ENCODE measurements around the gene PLEKHJ1.

Gene PLEKHJ1

DNA sequence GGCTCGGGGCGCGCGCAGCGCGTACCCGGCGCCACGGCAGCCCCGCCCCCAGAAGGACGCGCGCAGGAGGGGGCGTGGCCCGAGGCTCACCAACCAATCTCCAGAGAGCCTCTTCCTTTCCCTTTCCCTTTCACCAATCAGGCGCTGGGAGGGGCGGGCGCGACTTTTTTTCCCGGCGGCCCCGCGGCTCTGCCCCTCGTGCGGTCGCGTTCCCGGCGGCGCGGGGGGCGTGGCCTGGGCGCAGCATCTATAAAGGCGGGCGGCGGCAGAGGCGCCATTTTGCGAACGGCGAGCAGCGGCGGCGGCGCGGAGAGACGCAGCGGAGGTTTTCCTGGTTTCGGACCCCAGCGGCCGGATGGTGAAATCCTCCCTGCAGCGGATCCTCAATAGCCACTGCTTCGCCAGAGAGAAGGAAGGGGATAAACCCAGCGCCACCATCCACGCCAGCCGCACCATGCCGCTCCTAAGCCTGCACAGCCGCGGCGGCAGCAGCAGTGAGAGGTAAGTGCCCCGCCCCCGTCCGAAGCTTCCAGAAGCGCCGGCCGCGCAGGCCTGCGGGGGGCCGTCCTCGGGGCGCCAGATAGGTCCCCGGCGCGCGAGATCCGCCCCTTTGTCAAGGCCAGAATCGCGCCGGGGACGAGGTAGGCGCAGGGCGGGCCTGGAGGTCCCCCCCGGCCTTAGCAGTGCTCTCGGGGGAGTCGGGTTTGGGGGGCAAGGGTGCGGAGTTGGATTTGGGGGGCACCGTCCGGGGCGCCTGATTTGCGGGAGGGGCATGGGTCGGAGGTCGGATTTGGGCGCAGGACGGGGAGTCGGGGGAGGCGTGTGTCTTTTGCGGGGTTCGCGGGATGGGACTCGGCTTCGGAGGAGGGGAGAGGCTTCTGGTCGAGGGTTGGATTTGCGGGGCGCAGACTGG lies 33.4 kb upstream of the PLEKHJ1 start:
- peak; percentile 99 for DNase-seq

DNA sequence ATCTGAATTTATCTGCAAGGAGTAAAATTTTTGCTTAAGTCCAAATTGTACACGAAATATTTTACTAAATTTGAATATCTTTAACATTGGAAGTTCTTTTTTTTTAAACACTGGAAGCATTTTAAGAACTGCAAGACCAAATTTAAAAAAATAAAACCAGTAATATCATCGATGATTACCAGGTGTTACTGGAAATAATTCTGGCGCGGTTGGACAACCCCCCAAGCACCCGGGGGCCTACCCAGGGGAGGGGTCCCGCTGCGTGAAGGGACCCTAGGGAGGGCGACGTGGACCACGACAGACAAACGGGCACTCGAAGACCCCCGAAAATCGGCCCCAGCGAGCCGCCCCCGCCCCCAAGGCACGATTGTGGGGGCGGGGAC lies 32.7 kb upstream of the PLEKHJ1 start:
- no peak for DNase-seq

DNA sequence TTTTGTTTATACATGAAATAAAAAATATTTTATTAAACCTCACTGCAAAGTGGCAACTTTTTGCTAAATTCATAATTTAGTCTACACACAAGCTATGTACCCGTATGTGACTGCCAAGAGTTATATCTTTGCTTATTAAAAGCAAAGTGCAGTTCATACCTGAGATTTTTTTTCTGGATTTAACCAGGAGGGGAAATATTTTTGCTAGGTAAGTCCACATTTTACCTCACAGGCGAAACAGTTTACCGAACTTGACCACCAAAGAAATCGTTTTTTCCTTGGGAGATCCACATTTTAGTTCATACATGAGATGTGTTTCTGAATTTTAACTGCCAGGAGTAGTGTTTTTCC lies 32.3 kb upstream of the PLEKHJ1 start:
- no peak for DNase-seq

DNA sequence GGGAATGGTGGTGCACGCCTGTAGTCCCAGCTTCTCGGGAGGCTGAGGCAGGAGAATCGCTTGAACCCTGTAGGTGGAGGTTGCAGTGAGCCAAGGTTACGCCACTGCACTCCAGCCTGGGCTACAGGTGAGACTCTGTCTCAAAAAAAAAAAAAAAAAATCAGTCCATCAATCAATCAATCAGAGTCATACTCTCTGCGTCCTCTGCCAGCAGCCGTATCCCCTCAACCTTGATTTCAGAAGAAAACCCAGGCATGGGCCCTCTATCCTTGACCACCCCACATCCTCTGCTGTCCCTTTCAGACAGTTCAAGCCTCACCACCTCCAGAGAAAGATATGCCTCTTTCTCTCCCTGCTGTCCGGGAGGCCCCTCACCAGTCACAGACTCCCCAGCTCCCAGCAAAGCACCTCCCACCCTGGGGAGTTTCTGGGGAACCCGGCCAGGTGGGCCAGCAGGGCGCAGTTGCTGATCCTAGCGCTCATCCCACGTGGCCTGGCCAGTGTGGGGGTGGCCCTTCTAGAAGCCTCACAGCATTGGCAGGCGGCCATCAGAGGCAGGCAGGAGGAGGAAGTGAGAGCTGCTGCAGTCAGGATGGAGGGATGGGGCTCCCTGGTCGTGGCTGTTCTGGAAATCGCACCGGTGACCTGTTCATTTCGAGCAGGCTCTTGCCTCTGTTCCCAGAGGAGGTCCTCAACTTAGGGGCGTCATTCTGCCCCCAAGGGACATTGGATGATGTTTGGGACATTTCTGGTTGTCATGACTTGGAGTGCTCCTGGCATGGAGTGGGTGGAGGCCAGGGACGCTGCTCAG lies 30.3 kb upstream of the PLEKHJ1 start:
- no peak for DNase-seq

DNA sequence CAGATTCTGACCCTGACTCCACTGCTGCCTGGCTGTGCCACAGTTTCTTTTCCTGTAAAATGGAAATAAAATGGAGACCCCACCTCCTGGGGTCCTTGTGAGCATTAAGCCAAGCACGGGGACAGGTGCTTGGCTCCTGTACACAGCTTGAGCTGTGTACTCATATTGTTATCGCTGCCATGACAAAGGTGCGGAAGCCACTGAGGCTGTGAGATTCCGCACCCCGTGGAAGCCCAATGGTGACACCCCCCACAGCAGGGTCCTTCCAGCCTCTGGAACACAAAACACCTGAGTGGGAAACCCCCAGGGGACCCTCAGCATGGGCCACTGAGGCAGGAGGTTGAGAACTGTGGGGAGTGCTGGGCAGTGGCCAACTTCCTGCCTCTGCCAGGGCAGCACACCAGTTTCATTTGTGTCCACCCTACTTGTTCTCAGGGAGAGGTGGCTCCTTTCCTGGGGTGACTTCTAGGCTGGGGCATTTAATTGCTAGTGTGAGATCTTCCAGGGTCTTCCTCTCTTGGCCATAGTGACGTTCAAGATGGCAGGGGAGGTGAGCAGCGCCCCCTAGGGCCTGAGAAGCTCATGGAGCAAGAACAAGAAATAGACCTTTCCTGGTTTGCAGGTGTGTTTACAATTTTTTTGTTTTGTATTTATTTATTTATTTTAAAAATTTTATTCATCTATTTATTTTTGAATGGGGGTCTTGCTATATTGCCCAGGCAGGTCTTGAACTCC lies 25.5 kb upstream of the PLEKHJ1 start:
- peak; percentile 65 for DNase-seq

DNA sequence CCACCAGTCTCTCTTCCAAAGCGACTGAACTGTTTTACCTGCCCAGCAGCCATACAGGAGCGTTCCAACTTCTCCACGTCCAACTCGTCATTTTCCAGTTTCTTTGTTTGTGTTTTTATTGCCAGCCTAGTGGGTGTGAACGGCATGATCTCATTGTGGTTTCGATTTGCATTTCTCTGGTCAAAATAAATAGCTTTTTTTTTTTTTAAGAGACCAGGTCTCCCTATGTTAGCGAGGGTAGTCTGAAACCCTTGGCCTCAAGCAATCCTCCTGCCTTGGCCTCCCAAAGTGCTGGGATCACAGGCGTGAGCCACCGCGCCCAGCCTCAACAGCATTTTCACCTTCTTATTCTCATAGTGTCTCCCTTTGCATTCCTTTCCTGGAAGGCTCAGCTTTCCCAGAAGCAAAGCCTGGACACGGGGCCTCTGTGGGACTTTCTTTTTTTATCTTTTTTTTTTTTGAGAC lies 24.2 kb upstream of the PLEKHJ1 start:
- DNase-seq = no peak

DNA sequence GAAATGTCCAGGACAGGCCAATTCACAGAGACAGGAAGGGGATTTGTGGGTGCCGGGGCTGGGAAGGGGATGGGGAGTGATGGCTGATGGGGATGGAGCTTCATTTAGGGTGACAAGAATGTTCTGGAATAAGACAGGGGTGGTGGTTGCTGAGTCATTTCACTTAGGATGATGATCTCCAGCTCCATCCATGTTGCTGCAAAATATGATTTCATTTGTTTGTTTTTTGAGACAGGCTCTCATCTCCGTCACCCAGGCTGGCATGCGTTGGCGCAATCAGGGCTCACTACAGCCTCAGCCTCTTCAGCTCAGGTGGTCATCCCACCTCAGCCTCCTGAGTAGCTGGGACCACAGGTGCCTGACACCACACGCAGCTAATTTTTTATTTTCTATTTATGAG lies 23.2 kb upstream of the PLEKHJ1 start:
- DNase-seq = no peak

DNA sequence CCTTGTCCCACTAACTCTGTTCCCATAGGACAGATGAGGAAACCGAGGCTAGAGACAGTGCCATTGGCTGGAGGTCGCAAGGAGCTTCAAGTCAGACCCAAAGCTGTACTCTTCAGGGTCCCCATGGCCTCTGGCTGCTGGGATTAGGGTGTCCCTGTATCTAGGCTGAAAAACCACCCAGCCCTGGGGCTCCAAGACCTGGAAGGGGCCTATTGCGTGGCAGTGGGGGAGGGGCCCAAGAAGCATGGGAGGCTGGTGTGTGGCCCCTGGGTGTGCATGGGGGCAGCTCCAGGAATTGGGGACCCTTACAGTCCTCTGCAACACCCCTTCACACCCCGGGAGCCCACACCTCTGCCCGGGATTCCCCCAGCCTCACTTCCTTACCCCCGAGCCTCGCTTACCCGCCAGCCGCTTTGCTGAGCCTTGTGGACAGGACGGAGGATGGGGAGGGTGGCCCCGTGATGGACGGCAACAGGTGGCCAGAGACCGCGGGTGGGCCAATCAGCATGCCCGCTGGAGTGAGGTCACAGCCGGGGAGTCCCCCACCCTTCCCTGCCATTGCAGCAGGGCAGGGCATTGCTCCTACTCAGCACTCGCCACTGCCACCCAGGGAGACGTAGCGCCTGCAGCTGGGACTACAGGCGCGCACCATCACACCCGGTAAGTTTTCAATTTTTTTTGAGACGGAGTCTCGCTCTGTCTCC lies 20.0 kb upstream of the PLEKHJ1 start, which contains the start of gene JSRP1:
Gene JSRP1, minus strand, starts transcription at position 436 of the 704 bp plus-strand sequence. CDS start 1,103 bp downstream, outside the sequence.
- DNase-seq = no peak

DNA sequence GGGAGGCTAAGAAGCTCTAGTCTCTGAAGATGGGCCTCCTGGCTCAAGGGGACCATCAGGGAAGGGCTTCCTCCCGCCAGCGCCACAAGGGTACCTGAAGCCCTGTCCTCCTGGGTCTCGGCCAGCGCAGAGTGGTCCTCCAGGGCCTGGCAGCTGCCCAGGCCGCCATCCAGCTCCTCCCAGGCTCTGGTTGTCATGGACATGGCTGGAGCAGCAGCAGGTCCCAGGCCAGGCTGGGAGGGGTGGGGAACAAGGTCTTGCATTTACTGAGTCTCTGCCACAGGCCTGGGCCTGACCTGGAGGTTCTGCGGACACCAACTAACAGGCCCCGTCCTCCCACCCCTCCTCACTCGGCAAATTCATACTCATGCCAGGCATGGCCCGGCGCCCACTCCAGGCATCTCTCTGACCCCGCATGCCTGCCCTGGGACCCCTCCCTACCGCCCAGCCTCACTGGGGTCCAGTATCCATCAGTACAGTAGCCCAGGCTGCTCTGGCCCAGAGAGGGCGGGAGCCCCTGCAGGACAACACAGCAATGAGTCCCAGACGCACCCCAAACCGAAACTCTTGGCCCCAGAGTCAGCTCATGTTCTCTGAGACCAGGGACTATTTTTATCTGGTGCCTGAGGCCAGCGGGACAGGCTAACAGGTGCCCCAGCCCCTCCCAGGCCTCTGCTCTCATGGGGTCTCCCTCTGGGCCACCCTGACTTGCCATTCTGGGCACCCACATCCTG lies 19.1 kb upstream of the PLEKHJ1 start:
- no peak for DNase-seq

DNA sequence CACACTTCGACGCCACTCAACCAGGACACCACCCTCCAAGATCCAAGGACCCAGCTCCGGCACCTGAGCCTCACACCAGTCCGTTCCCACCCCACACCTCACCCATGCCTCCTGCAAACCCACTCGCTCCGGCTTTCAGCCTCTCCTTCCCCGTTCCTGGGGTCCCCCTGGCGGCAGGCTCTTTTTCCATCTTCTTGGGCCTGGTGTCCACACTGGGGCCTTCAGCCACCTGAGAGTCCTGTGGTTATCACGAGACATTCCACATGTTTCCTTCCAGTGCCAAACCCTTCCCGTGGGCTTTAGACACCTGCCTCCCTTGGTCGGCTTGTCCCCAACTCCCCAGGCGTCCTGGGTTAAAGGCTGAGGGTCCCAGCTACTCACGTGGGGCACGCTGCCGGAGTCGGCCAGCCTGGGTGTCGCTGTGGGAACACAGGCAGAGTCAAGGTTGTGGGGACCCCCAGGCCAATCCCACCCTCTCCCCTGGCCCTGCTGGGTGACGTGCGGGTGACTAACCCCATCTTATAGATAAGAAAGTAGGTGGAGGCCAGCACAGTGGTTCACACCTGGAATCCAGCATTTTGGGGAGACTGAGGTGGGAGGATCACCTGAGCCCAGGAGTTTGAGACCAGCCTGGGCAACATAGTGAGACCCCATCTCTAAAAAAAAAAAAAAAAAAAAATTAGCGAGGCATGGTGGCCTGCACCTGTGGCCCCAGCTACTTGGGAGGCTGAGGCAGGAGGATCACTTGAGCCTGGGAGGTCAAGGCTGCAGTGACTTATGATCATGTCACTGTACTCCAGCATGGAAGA lies 18.1 kb upstream of the PLEKHJ1 start:
- no peak for DNase-seq

DNA sequence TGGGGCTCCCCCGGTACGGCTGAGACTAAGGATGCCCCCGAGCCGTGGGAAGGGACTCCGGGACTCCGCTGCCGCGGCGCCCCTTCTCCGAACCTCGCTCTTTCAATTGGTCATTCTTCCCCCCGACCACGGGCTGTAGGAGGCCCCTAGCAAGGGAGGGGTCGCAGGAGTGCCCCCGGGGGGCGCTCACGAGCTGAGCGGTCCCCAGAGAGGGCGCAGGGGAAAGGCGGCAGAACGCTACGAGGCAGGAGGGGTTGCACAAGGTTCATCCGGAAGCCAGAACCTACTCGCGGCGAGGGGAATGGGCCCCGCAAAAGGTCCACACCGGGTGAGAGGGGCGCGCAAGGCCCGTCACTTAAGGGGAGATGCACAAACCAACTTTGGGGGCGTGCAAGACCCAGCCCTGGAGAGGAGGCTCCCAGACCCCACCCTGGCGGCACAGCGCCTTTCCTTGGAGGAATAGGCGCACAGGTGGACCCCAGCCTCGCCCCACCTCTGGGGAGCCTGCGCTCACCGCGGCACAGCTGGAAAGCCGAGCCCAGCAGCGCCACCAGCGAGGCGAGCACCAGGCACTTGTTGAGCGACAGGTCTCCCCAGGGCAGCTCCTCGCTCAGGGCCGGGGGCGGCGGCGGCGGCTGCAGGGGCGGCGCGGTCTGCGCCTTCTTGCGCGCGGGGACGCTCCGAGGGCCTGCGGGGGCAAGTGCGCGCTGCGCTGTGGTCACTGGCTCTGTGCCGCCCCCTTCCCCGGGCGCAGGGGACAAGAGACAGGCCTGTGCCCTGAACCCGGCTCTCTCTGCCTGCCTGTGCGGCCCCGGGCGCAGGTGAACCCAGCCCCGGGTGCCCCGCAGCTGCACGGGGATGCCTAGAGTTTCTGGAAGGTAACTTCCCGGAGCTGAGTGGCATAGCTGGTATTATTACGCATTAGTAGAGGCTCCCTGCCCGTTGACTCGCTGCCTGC lies 17.3 kb upstream of the PLEKHJ1 start:
- peak; percentile 67 for DNase-seq

DNA sequence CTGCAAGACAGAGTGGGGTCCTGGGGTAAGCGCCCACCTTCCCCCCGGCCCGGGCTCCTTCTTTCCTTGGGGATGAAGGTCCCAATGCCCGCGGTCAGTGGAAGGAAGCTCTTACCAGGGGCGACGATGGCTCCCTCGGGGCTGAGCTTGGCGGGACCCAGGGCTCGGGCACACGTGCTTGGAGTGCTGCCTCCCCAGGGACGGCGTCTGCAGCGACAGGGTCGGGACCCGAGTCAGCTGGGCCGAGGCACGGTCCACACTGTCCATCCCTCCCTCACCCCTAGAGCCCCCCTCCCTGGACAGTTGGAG lies 16.6 kb upstream of the PLEKHJ1 start:
- DNase-seq = no peak

DNA sequence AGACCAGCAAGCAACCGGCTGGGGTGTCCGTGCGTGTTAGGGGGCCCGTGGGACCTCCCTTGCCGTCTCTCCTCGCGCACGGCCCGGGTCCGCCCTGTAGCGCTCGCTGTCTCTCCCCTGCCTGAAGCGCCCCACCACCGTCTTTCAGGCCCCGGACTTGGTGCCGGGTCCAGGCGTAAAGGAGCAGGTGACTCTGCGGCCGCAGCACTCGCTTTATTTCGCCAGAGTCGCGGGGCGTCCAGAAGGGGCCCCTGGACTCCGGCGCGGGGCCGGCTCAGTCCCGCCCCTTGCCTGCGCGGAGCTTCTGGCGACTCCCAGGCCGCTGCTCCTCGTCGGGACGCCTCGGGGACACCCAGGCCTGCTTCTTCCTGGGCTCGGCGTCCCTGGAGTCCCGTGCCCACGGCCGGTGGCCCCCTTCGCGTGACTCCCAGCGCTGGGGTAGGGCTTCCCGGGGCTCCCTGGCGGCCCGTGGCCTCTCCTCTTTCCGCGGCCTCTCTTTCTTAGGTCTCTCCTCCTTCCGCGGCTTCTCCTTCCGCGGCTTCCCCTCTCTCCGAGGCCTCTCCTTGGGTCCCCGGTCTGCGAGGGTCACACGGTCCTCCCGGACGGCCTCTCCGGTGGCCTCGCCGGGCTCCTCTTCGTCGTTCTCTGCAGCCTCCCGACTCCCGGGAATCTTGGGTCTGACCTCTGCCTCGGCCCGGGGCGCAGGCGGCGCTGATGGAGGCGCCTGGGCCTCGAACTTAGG lies 16.1 kb upstream of the PLEKHJ1 start:
- DNase-seq = peak; percentile 45

DNA sequence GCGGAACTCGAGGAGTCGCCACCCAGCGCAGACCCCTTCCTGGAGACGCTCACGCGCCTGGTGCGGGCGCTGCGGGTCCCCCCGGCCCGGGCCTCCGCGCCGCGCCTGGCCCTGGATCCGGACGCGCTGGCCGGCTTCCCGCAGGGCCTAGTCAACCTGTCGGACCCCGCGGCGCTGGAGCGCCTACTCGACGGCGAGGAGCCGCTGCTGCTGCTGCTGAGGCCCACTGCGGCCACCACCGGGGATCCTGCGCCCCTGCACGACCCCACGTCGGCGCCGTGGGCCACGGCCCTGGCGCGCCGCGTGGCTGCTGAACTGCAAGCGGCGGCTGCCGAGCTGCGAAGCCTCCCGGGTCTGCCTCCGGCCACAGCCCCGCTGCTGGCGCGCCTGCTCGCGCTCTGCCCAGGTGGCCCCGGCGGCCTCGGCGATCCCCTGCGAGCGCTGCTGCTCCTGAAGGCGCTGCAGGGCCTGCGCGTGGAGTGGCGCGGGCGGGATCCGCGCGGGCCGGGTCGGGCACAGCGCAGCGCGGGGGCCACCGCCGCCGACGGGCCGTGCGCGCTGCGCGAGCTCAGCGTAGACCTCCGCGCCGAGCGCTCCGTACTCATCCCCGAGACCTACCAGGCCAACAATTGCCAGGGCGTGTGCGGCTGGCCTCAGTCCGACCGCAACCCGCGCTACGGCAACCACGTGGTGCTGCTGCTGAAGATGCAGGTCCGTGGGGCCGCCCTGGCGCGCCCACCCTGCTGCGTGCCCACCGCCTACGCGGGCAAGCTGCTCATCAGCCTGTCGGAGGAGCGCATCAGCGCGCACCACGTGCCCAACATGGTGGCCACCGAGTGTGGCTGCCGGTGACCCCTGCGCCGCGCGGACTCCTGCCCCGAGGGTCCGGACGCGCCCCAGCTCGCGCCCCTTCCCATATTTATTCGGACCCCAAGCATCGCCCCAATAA lies 15.3 kb upstream of the PLEKHJ1 start:
- DNase-seq = peak; percentile 51

DNA sequence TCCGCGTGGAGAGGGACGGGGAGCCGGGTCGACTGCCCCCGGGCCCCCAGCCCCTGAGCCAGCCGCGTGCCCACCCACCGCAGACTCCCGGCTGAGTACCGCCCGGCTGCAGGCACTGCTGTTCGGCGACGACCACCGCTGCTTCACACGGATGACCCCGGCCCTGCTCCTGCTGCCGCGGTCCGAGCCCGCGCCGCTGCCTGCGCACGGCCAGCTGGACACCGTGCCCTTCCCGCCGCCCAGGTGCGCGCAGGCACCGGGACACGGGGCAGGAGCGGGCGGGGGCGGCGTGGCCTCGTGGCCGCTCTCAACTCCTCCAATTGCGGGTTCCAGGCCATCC lies 14.6 kb upstream of the PLEKHJ1 start:
- no peak for DNase-seq

DNA sequence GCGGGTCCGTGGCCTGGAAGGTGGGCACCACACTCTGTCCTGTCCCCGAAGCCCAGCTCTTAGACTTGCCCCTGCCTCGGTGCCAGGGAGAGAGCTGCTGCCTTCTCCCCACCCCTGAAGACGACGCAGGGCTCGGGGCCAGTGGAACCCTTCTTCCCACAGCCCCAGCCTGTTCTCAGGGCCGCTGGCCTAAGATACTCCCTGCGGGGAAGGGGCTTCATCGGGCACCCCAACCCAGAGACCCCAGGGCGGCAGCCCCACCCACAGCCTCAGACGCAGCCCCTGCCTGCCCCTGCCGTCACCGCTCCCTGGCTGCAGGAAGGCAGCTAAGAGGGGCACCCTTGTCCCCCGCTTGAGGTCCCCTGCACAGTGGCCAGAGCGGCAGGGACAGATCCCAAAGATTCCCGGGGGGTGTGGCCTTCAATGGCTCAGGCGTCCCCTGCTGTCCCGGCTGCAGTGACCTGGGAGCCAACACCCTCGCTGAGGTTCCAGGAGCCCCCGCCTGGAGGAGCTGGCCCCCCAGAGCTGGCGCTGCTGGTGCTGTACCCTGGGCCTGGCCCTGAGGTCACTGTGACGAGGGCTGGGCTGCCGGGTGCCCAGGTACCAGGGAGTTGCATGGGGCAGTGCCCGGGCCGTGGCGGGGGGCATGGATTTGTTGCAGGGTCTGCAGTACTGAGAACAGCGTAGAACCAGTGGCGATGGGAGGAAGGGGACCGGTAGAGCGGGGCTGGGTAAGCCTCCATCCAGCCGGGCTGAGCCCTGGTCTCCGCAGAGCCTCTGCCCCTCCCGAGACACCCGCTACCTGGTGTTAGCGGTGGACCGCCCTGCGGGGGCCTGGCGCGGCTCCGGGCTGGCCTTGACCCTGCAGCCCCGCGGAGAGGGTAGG lies 14.0 kb upstream of the PLEKHJ1 start:
- no peak for DNase-seq
